ENCODE measurements around the gene NFKBIB.

NFKBIB gene

DNA sequence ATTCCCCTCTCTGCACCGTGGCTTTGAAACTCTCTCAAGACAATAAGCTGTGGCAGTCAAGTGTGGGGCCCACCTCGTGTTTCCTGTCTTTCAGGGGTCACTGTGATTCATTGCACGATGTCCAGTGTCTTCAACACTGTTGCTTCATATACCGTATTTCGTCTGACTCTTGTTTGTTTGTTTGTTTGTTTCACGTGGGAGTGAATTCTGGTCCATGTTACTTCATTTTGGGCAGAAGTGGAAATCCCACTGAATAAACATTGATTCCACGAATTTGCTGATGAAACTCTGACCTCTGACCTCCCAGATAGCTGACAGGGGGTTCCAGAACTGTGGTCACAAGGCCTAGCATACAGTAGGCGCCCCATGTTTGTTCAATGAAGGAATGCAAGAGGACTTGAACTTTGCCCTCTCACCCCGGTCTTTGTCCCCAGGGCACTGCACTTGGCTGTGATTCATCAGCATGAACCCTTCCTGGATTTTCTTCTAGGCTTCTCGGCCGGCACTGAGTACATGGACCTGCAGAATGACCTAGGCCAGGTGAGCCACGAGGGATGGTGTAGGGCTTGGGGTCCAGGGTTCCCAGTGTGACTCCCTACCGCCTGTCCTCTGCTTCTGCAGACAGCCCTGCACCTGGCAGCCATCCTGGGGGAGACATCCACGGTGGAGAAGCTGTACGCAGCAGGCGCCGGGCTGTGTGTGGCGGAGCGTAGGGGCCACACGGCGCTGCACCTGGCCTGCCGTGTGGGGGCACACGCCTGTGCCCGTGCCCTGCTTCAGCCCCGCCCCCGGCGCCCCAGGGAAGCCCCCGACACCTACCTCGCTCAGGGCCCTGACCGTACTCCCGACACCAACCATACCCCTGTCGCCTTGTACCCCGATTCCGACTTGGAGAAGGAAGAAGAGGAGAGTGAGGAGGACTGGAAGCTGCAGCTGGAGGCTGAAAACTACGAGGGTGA is 5.1 kb downstream of the NFKBIB start:
- no peak overlapping the region for H3K4me3 Mint-ChIP-seq
- peaks cover 75% of the 10 kb centered on the region for H3K36me3 Mint-ChIP-seq (ENCODE audit: low read depth)
- H3K4me1 Mint-ChIP-seq (ENCODE audit: low read depth), result peaks cover 21% of the 10 kb centered on the region
- no peaks in the 10 kb centered on the region for H3K9me3 Mint-ChIP-seq
- intact Hi-C loops (cut with micrococcal nuclease), result no loop called here
- H3K27ac Mint-ChIP-seq, result no peak overlapping the region
- no peaks in the 10 kb centered on the region for H3K27me3 Mint-ChIP-seq

- no peaks in the 10 kb centered on the region for H3K9me3 Mint-ChIP-seq
- no peaks in the 10 kb centered on the region for H3K27me3 Mint-ChIP-seq
- H3K27ac Mint-ChIP-seq, result no peak overlapping the region
- peaks cover 15% of the 10 kb centered on the region for H3K4me1 Mint-ChIP-seq (ENCODE audit: low read depth)
- peaks cover 69% of the 10 kb centered on the region for H3K36me3 Mint-ChIP-seq (ENCODE audit: low read depth)
- intact Hi-C loops (cut with micrococcal nuclease), result no loop called here
- no peak overlapping the region for H3K4me3 Mint-ChIP-seq
Measured at GRCh38 chr19:38905620-38906019, 5.9 kb downstream of the NFKBIB start.

GRCh38 chr19:38907227-38907626 is 7.5 kb downstream of the NFKBIB start:
- intact Hi-C loops (cut with micrococcal nuclease), result no loop called here
- H3K9me3 Mint-ChIP-seq, result no peaks in the 10 kb centered on the region
- no peaks in the 10 kb centered on the region for H3K4me1 Mint-ChIP-seq (ENCODE audit: low read depth)
- no peak overlapping the region for H3K27ac Mint-ChIP-seq
- H3K4me3 Mint-ChIP-seq, result no peak overlapping the region
- peaks cover 62% of the 10 kb centered on the region for H3K36me3 Mint-ChIP-seq (ENCODE audit: low read depth)
- no peaks in the 10 kb centered on the region for H3K27me3 Mint-ChIP-seq

DNA sequence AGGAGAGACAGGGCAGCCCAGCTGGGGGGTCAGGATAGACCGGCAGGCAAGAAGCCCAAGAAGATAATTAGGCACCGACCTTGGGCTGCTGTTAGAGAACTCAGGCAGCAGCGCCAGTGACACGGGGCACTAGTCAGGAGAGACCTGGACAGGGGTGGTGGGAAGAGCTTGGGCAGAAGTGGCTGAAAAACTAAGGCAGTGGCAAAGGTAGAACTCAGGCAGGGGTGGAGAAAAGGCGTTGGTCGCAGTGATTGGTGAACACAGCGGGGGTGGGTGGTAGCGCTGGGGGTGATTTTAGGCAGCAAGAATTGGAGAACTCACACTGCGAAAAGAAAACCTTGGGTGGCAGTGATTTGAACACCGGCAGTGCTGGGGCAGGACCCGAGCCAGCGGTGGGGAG is 7.9 kb downstream of the NFKBIB start:
- no peak overlapping the region for H3K4me3 Mint-ChIP-seq
- intact Hi-C loops (cut with micrococcal nuclease), result no loop called here
- H3K27me3 Mint-ChIP-seq, result no peaks in the 10 kb centered on the region
- H3K36me3 Mint-ChIP-seq (ENCODE audit: low read depth), result peaks cover 62% of the 10 kb centered on the region
- peaks cover 4% of the 10 kb centered on the region for H3K4me1 Mint-ChIP-seq (ENCODE audit: low read depth)
- no peaks in the 10 kb centered on the region for H3K9me3 Mint-ChIP-seq
- H3K27ac Mint-ChIP-seq, result no peak overlapping the region

DNA sequence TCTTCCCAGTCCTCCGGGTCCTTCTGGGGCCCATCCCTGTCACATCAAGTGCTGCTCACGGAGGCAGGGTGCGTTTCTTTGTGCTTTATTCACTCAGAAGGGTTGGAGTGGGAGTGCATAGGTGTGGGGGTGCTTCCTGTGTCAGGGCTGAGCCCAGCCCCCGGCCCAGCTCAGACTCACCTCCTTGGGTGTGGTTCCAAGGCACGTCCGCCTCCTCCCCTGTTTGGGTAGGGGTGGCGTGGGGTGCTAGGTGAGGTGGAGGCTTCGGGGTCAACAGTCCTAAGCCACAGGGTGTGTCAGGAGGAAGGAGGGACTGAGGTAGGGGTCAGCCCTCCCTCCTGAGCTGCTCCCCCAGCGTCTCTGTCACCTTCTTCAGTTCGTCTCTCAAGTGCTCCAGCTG is 9.1 kb downstream of the NFKBIB start:
- Mint-ChIP-seq H3K9me3 (no peaks in the 10 kb centered on the region), H3K27me3 (no peaks in the 10 kb centered on the region), H3K27ac (no peak overlapping the region), H3K4me3 (no peak overlapping the region), H3K4me1 (ENCODE audit: low read depth) (peaks cover 16% of the 10 kb centered on the region), H3K36me3 (ENCODE audit: low read depth) (peaks cover 56% of the 10 kb centered on the region)
- intact Hi-C loops (cut with micrococcal nuclease), result no loop called here

DNA sequence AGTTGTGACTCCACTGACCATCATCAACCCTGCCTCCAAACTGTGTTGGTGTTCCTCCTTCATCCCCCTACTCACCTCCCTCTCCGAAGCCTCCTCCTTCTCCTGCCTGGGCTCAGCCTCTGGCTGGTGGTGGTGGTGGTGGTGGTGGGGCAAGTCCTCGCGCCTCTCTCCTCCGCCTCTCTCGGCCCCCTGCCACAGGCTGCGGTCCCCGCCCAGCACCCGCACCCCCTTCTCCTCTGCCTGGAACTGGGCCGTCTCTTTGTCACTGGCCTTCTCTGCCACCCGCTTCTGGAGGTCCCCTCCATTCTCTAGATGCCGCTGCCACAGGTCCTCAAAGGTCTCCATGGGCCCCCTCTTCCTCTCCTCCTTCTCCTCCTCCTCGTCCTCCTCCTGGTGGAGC is 10.7 kb downstream of the NFKBIB start:
- Mint-ChIP-seq H3K27ac (no peak overlapping the region), H3K36me3 (ENCODE audit: low read depth) (peaks cover 53% of the 10 kb centered on the region), H3K9me3 (no peaks in the 10 kb centered on the region), H3K27me3 (no peaks in the 10 kb centered on the region), H3K4me1 (ENCODE audit: low read depth) (peaks cover 17% of the 10 kb centered on the region), H3K4me3 (no peak overlapping the region)
- intact Hi-C loops (cut with micrococcal nuclease), result no loop called here

DNA sequence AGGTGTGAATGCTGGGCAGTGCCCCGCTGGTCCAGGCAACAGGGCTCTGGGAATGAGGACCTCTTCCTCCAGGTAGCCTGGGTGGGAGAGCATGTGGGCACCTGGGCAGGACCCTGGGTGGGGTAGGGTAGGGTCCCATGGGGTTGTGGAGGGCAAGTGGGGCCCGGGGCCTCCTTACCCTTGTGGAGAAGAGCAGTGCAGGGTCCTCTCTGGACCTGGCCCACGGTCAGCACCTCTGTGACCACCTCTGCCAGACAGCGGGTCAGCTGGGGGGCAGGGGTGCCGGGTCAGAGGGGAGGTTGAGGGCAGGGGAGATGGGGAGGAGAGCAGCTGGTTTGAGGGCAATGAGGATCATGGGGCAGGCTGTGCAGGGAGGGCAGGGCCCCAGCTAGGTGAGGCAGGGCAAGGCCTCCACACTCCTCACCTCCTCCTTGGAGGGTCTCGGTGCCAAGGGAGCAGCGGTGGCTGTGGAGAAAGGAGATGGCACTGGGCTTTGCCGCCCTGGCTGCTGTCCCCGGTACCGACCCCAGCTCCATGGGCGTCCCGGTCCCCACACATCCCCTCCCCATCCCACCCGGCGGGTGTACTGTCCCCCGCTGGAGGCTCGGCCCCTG is 11.7 kb downstream of the NFKBIB start:
- no peak overlapping the region for H3K4me3 Mint-ChIP-seq
- no peaks in the 10 kb centered on the region for H3K9me3 Mint-ChIP-seq
- H3K27ac Mint-ChIP-seq, result no peak overlapping the region
- H3K27me3 Mint-ChIP-seq, result no peaks in the 10 kb centered on the region
- intact Hi-C loops (cut with micrococcal nuclease), result no loop called here
- H3K36me3 Mint-ChIP-seq (ENCODE audit: low read depth), result peaks cover 53% of the 10 kb centered on the region
- peaks cover 17% of the 10 kb centered on the region for H3K4me1 Mint-ChIP-seq (ENCODE audit: low read depth)

DNA sequence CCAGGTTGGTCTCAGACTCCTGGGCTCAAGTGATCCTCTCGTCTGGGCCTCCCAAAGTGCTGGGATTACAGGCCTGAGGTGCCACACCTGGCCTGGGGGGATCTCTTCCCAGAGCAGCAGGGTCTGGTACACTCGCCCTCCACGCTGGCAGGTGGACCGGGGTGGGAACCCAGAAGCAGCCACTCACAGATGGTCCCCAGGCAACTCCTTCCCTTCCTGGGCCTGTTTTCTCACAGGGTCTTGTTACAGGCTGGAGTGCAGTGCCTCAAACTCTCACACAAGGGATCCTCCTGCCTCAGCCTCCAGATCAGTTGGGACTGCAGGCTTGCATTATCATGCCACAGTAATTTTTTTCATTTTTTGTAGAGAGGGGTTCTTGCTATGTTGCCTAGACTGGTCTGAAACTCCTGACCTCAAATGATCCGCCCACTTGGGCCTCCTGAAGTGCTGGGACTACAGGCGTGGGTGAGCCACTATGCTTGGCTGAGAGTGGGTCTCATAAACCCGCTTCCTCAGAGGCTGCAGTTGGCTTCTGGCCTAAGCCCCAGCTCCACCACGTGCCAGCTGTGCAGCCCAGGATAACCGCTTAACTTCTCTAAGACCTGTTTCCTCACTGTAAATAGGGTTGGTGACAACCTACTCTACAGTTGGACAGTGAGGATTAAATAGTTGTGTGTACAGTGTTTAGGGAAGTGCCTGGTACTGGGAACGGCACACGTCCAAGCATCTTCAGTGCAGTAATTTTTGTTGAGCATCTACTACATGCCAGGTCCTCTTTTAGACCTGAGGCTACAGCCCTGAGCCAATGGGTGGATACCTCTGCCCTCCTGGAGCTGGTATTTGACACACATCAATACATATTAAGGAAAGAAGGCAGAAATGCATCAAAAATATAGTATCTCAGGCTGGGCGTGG is 13.1 kb downstream of the NFKBIB start:
- intact Hi-C loops (cut with micrococcal nuclease), result no loop called here
- Mint-ChIP-seq H3K27me3 (no peaks in the 10 kb centered on the region), H3K4me3 (no peak overlapping the region), H3K9me3 (no peaks in the 10 kb centered on the region), H3K36me3 (ENCODE audit: low read depth) (peaks cover 40% of the 10 kb centered on the region), H3K4me1 (ENCODE audit: low read depth) (peaks cover 17% of the 10 kb centered on the region), H3K27ac (no peak overlapping the region)

- H3K4me3 Mint-ChIP-seq, result no peak overlapping the region
- no peaks in the 10 kb centered on the region for H3K9me3 Mint-ChIP-seq
- intact Hi-C loops (cut with micrococcal nuclease), result no loop called here
- peaks cover 29% of the 10 kb centered on the region for H3K36me3 Mint-ChIP-seq (ENCODE audit: low read depth)
- H3K27me3 Mint-ChIP-seq, result no peaks in the 10 kb centered on the region
- peaks cover 17% of the 10 kb centered on the region for H3K4me1 Mint-ChIP-seq (ENCODE audit: low read depth)
- no peak overlapping the region for H3K27ac Mint-ChIP-seq
Measured at GRCh38 chr19:38913958-38914357, 14.2 kb downstream of the NFKBIB start.

GRCh38 chr19:38915329-38916321 is 15.9 kb downstream of the NFKBIB start:
- Mint-ChIP-seq H3K4me3 (no peak overlapping the region), H3K27ac (peak overlapping the region; percentile 30), H3K4me1 (ENCODE audit: low read depth) (peaks cover 17% of the 10 kb centered on the region), H3K36me3 (ENCODE audit: low read depth) (peaks cover 23% of the 10 kb centered on the region), H3K27me3 (no peaks in the 10 kb centered on the region), H3K9me3 (no peaks in the 10 kb centered on the region)
- intact Hi-C loops (cut with micrococcal nuclease), result no loop called here

DNA sequence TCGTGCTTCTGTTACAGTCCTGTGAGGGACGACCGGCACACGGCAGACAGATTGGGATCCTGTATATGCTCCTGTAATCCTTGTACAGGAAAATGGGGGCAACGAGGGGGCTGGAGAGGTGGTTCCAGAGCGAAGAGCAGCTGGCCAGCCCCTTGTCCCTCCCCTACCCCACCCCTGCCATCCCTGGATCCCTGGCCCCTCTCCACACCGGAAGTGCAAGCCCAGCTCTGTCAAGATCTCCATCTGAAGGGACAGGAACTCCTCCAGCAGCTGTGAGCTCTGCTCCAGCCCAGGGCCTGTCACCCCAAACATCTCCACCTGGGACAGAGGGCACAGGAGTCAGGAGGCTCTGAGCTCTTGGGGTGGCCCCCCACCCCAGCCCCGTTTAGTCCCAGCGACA is 17.7 kb downstream of the NFKBIB start:
- Mint-ChIP-seq H3K27ac (no peak overlapping the region), H3K4me1 (ENCODE audit: low read depth) (peaks cover 15% of the 10 kb centered on the region), H3K4me3 (no peak overlapping the region), H3K27me3 (no peaks in the 10 kb centered on the region), H3K9me3 (no peaks in the 10 kb centered on the region), H3K36me3 (ENCODE audit: low read depth) (peaks cover 23% of the 10 kb centered on the region)
- intact Hi-C loops (cut with micrococcal nuclease), result no loop called here

DNA sequence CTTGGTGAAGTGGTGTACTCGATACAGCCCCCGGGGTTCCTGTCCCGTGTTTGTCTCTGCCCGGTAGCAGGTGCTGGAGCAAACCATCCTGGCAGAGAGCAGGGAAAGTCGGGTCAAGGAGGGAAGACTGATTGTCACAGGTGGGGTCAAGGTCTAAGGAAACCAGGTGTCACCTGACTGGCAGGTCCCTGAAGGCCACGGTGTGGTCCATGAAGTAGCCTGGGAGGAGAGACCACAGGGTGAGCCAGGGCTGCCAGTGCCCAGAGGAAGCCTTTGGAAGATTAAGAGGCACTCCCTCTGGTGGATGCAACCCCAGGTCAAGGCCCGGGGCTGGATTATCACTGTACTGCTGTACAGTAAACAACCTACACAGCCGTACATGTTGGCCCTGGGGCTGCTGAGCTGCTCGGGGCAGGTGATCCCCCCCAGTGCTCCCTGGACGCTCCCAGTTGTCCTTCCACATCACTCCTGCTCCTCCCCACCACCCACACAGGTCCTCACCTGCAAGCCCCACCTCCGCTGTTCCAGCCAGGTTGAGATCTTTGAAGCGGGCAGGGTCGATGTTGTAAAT is 18.2 kb downstream of the NFKBIB start:
- no peak overlapping the region for H3K4me3 Mint-ChIP-seq
- H3K36me3 Mint-ChIP-seq (ENCODE audit: low read depth), result peaks cover 23% of the 10 kb centered on the region
- H3K9me3 Mint-ChIP-seq, result no peaks in the 10 kb centered on the region
- H3K27ac Mint-ChIP-seq, result no peak overlapping the region
- no peaks in the 10 kb centered on the region for H3K27me3 Mint-ChIP-seq
- H3K4me1 Mint-ChIP-seq (ENCODE audit: low read depth), result peaks cover 10% of the 10 kb centered on the region
- intact Hi-C loops (cut with micrococcal nuclease), result no loop called here

DNA sequence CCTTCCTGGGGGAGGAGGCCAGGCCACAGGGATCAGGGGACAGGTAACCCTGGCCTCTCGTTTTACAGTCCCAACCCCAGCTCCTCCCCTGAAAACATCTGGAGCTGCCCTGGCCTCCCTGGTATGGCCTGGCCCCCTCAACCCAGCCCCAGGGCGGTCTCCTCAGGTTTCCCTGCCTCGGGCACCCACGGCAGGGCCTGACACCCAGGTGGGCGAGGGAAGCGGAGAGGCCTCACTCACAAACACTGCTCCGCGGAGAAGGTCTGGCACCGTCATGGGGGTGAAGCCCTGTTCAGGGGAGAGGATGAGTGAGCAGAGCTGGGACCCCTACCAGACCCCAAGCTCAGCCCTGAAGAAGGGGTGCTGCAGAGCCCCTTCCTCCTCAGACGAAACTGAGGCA is 18.8 kb downstream of the NFKBIB start:
- intact Hi-C loops (cut with micrococcal nuclease), result no loop called here
- H3K4me1 Mint-ChIP-seq (ENCODE audit: low read depth), result peaks cover 5% of the 10 kb centered on the region
- no peaks in the 10 kb centered on the region for H3K9me3 Mint-ChIP-seq
- no peak overlapping the region for H3K4me3 Mint-ChIP-seq
- no peak overlapping the region for H3K27ac Mint-ChIP-seq
- H3K27me3 Mint-ChIP-seq, result no peaks in the 10 kb centered on the region
- H3K36me3 Mint-ChIP-seq (ENCODE audit: low read depth), result peaks cover 23% of the 10 kb centered on the region
